ENCODE measurements around the gene ACYP2. TPM values are rescaled to one million over a fixed set of nuclear protein-coding genes. Genes with fewer than 3 reads are reported as not detected.

ACYP2 gene
- total RNA-seq, 1 donor from 2014 or later, result 10.1 TPM

GRCh38 chr2:54347622-54348021 lies 232.2 kb downstream of the ACYP2 start:
- no peak for DNase-seq (ENCODE audit: extremely low spot score, unreplicated experiment)
- H3K36me3 Mint-ChIP-seq, result no peaks in the 10 kb centered on the region
- no peak overlapping the region for H3K27ac Mint-ChIP-seq
- TF ChIP-seq, protein P1, sequence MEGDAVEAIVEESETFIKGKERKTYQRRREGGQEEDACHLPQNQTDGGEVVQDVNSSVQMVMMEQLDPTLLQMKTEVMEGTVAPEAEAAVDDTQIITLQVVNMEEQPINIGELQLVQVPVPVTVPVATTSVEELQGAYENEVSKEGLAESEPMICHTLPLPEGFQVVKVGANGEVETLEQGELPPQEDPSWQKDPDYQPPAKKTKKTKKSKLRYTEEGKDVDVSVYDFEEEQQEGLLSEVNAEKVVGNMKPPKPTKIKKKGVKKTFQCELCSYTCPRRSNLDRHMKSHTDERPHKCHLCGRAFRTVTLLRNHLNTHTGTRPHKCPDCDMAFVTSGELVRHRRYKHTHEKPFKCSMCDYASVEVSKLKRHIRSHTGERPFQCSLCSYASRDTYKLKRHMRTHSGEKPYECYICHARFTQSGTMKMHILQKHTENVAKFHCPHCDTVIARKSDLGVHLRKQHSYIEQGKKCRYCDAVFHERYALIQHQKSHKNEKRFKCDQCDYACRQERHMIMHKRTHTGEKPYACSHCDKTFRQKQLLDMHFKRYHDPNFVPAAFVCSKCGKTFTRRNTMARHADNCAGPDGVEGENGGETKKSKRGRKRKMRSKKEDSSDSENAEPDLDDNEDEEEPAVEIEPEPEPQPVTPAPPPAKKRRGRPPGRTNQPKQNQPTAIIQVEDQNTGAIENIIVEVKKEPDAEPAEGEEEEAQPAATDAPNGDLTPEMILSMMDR (conservative IDR thresholded peaks at IDR 0.05), result no peak
- H3K9me3 Mint-ChIP-seq, result no peaks in the 10 kb centered on the region
- H3K27me3 Mint-ChIP-seq, result peaks cover 3% of the 10 kb centered on the region
- no peak overlapping the region for H3K4me3 Mint-ChIP-seq
- H3K4me1 Mint-ChIP-seq (ENCODE audit: unreplicated experiment), result no peaks in the 10 kb centered on the region

DNA sequence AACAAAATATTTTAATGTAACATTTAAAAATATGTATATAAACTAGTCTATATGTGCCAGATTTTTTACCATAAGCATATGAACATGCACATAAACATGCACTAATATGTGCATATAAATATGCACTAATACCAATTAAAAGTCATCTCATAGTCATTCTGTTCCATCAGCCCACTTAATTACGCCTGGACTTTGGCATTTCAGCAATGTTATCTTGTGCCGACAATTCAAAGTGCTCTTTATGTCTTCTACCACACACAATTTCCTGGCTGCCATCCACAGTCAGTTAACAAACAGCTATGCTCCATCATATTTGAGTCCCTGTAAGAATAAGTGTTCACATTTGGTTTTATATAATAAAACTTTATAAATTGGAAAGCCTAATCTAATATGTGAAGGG lies 233.2 kb downstream of the ACYP2 start:
- Mint-ChIP-seq H3K9me3 (no peaks in the 10 kb centered on the region), H3K27ac (no peak overlapping the region), H3K4me3 (no peak overlapping the region), H3K4me1 (ENCODE audit: unreplicated experiment) (peaks cover 7% of the 10 kb centered on the region), H3K27me3 (peaks cover 3% of the 10 kb centered on the region), H3K36me3 (no peaks in the 10 kb centered on the region)
- TF ChIP-seq, protein P1 (conservative IDR thresholded peaks at IDR 0.05), result no peak
- DNase-seq (ENCODE audit: extremely low spot score, unreplicated experiment), result no peak

DNA sequence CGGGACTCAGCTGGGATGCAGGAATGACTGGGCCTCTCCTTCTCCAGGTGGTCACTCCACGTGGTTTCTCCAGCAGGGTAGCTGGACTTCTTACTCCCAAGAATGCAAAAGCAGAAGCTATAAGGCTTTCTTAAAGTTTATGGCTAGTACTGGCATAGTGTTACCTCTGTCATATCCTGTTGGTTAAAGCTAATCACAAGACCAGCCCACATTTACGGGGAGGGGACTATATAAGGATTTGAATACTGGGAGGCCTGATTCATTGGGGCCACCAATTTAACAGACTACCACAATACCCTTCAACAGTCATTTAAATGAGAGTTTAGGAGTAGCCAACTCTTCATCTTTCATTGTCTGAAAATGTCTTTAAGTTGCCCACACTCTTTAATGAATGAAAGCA lies 235.0 kb downstream of the ACYP2 start:
- H3K27me3 Mint-ChIP-seq, result peaks cover 3% of the 10 kb centered on the region
- H3K4me1 Mint-ChIP-seq (ENCODE audit: unreplicated experiment), result peaks cover 7% of the 10 kb centered on the region
- TF ChIP-seq, protein P1 (conservative IDR thresholded peaks at IDR 0.05), result no peak
- H3K36me3 Mint-ChIP-seq, result no peaks in the 10 kb centered on the region
- no peak overlapping the region for H3K27ac Mint-ChIP-seq
- no peaks in the 10 kb centered on the region for H3K9me3 Mint-ChIP-seq
- H3K4me3 Mint-ChIP-seq, result no peak overlapping the region
- no peak for DNase-seq (ENCODE audit: extremely low spot score, unreplicated experiment)

- H3K4me1 Mint-ChIP-seq (ENCODE audit: unreplicated experiment), result peaks cover 7% of the 10 kb centered on the region
- no peaks in the 10 kb centered on the region for H3K36me3 Mint-ChIP-seq
- no peaks in the 10 kb centered on the region for H3K9me3 Mint-ChIP-seq
- H3K27ac Mint-ChIP-seq, result no peak overlapping the region
- TF ChIP-seq, protein P1 (conservative IDR thresholded peaks at IDR 0.05), result no peak
- H3K27me3 Mint-ChIP-seq, result no peaks in the 10 kb centered on the region
- DNase-seq (ENCODE audit: extremely low spot score, unreplicated experiment), result no peak
- no peak overlapping the region for H3K4me3 Mint-ChIP-seq
Measured at GRCh38 chr2:54353216-54353615, 237.8 kb downstream of the ACYP2 start.

Other genes with a start within 250 kb of the ACYP2 start
- 59.0 and 65.6 TPM in 2 replicates for gene PSME4, start 144.6 kb upstream of the ACYP2 start, total RNA-seq (ENCODE audit: low replicate concordance)
- gene TSPYL6, start 140.6 kb downstream of the ACYP2 start, total RNA-seq (ENCODE audit: low replicate concordance), result not detected in 2 replicates